GM13977 (cell line): ENCODE results near the gene FSTL5.

ENCODE experiments used
- DNase-seq: peaks from one replicate; pipeline ENCODE4 v3.0.0; 2012; ENCODE audit warnings: low spot score
- CTCF ChIP-seq: IDR thresholded peaks from 2 replicates; pipeline ENCODE4 v1.5.1; 2012; ENCODE audit warnings: mild to moderate bottlenecking, control low read depth; ENCODE audit not compliant: insufficient read depth; ENCODE audit errors: extremely low read depth, missing control alignments
- in situ Hi-C: fragments of 300-500 bp; cut with MboI; formaldehyde crosslinking; loops from one replicate; pipeline ENCODE4 v1.12.0; 2022; ENCODE audit warnings: low sequenced_read_pairs, low pct_unique_long_range_greater_than_20kb, mixed read lengths, inconsistent platforms; ENCODE audit not compliant: unreplicated experiment

The FSTL5 gene

DNA sequence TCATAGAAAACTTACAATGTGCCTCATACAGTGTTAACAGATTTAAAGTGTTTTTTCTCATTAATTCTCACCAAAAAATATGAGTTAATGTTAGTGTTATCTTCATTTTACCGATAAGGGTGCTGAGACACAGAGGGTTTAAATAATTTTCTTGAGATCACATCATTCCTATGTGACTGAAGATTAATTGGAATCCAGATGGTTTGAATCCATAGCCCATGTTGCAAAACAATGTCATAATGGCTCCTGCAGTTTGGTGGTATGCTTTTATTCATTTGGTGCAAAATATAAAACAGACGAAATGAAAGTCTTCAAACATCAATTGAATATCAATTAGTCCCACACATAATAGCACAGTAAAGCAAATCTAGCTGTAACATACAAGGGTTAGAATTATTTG is 512.2 kb downstream of the FSTL5 start:
- in situ Hi-C loops, result no loop called here

DNA sequence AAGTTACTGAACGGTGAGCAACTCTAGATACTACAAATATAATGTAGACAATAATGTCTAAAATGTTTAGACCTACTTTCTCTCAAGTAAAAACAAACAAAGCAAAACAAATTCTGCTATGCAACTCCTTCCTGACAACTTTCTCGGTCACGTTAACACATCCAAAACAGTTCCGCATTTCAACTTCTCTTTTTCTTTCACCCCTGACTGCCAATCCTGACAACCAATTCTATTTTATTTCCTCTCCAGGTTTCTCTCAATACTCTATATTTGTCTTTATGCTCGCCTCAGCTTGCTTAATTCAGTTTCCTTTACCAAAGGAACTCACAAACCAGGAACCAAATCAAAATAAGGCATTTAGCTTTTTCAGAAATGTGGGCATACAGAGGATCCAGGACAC is 513.0 kb downstream of the FSTL5 start:
- no peak for TF ChIP-seq CTCF
- in situ Hi-C loops, result no loop called here
- DNase-seq, result no peak

More for the DNA sequence above, 512.2 kb downstream of the FSTL5 start:
- TF ChIP-seq CTCF, result no peak
- DNase-seq, result no peak

GRCh38 chr4:161647757-161648156 is 516.0 kb downstream of the FSTL5 start:
- in situ Hi-C loops, result no loop called here
- no peak for TF ChIP-seq CTCF
- no peak for DNase-seq

DNA sequence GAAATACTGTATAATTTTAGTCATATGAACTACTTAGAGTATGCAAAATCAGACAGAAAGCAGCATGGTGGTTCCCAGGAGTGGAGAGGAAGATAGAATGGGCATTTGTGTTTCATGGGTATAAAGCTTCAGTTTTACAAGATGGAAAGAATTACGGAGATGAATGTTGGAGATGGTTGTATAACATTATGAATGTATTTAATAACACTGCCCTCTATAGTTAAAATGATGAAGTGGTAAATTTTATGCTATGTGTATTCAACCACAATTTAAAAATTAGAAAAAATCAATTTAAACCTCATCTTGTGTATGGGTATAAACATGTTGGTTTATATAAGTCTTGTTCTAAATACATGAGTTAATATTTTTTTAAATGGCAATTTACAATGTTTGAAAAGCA is 521.1 kb downstream of the FSTL5 start:
- no peak for DNase-seq
- no peak for TF ChIP-seq CTCF
- in situ Hi-C loops, result no loop called here

GRCh38 chr4:161629694-161630441 is 533.9 kb downstream of the FSTL5 start:
- DNase-seq, result no peak
- TF ChIP-seq CTCF, result no peak
- in situ Hi-C loops, result no loop called here

DNA sequence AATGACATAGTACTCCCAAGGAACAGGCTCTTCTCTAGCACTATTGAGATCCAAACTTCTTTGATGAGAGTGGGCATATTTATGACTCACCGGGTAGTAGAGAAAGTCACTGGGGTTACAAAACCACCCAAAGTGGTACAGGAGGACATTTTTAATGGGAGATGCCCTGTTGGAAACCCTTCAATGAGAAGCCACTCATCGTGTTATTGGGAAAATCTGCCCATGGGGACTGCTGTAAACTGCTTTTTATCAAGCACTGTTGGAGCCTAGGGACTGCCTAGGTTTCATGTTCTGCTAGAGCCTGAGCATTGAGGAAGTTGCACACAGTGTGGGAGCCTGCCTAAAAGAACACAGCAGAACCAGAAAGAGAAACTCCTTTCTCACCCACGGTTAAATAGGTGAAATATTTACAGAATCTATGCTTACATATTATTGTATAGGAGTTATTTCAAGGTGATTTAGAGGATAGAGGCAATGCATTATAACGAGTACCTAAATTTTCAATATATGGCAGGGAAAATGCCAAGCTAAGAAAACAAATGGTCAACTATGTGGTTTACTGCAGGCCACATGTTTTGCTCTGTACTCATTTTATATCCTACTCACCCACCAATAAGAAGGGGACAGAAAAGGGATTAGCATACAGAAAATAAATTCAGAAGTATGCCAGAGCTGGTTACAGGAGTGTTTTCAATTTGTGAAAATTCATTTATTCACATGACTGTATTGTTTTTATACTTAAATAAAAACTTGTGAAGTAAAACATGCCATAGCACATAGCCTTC is 559.1 kb downstream of the FSTL5 start:
- peak; percentile 6 for DNase-seq
- no peak for TF ChIP-seq CTCF
- in situ Hi-C loops, result no loop called here
